Stimulated activated naive B cell treated with anti-CD40 and anti-IgM and Interleukin-4, amounts not matched to agents 10 μg/mL and 1 μg/mL and 100 μg/mL, for 72 hours (primary cell): Measurements from ENCODE around the gene ERMARD.

ENCODE experiments used
- ATAC-seq, 2 donors: fragments of 150-1000 bp; cut with Tn5 transposase; replicated peaks; 2 replicates each; pipeline ENCODE4 v1.10.0; 2021; ENCODE audit warnings: moderate library complexity in 1 of 2
- DNase-seq: peaks from one replicate; pipeline ENCODE4 v3.0.0; 2021
- H3K27ac Mint-ChIP-seq: one replicate; pipeline ENCODE4 v1.8.0; 2022; ENCODE audit warnings: mild to moderate bottlenecking, mixed read lengths
- H3K27me3 Mint-ChIP-seq, 2 donors: one replicate each; pipeline ENCODE4 v1.8.0; 2022; ENCODE audit warnings: mixed read lengths in 2 of 2
- H3K36me3 Mint-ChIP-seq, 2 donors: one replicate each; pipeline ENCODE4 v1.8.0; 2022; ENCODE audit warnings: mixed read lengths in 2 of 2, mild to moderate bottlenecking in 1 of 2
- H3K4me1 Mint-ChIP-seq, 2 donors: one replicate each; pipeline ENCODE4 v1.8.0; 2022; ENCODE audit warnings: mixed read lengths in 2 of 2, mild to moderate bottlenecking in 1 of 2
- H3K4me3 Mint-ChIP-seq, 2 donors: one replicate each; pipeline ENCODE4 v1.8.0; 2022; ENCODE audit warnings: mild to moderate bottlenecking in 2 of 2, mixed read lengths in 2 of 2, moderate library complexity in 1 of 2
- H3K9me3 Mint-ChIP-seq, 2 donors: one replicate each; pipeline ENCODE4 v1.8.0; 2022; ENCODE audit warnings: mixed read lengths in 2 of 2, mild to moderate bottlenecking in 1 of 2

ERMARD gene

DNA sequence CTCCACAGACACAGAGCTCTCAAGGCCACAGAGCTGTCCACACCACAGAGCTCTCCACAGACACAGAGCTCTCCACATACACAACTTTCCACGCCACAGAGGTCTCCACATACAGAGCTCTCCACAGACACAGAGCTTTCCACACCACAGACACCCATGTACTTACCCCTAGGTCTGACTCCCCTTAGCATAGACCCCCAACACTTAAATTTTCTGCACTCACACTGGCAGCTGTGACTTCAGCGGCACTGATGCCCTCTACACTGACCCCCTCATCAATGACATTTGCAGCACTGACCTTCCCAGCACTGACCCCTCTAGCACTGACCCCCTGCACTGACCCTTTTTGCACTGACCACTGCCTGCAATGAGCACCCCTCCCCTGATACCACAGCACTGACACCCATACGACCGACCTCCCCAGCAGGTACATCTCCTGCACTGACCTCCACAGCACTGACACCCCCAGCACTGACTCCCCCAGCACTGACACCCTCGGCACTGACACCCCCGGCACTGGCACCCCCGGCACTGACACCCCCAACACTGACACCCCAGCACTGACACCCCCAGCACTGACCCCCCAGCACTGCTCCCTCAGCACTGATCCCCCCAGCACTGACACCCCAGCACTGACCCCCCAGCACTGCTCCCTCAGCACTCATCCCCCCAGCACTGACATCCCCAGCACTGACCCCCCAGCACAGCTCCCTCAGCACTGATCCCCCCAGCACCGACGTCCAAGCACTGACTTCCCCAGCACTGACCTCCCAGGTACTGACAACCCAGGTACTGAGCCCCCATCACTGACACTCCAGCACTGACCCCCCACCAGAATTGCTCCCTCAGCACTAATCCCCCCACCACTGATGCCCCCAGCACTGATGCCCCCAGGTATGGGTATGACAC lies 56.5 kb downstream of the ERMARD start:
- ATAC-seq = no peak
- Mint-ChIP-seq H3K36me3 (no peaks in the 10 kb centered on the region), H3K27me3 (peaks cover 52 to 53% of the 10 kb centered on the region in 2 donors), H3K9me3 (no peaks in the 10 kb centered on the region), H3K4me3 (no peak overlapping the region), H3K27ac (no peak overlapping the region), H3K4me1 (peaks cover 0 to 13% of the 10 kb centered on the region in 2 donors)
- no peak for DNase-seq

- no peak overlapping the region for H3K27ac Mint-ChIP-seq
- H3K9me3 Mint-ChIP-seq = no peaks in the 10 kb centered on the region
- DNase-seq = no peak
- ATAC-seq = no peak
- H3K4me3 Mint-ChIP-seq = no peak overlapping the region
- no peaks in the 10 kb centered on the region for H3K36me3 Mint-ChIP-seq
- peaks cover 51 to 52% of the 10 kb centered on the region in 2 donors for H3K27me3 Mint-ChIP-seq
- H3K4me1 Mint-ChIP-seq = peaks cover 0 to 10% of the 10 kb centered on the region in 2 donors
Observed at GRCh38 chr6:169808608-169808967, 57.2 kb downstream of the ERMARD start.

DNA sequence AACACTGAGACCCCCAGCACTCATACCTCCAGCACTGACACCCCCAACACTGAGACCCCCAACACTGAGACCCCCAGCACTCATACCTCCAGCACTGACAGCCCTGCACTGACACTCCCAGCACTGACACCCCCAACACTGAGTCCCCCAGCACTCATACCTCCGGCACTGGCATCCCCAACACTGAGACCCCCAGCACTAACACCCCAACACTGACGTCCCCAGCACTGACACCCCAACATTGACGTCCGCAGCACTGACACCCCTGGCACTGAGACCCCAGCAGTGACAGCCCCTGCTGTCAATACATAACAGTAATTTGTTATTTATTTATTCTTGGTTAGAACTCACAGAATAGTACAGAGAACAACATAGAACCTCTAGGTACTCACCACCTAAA lies 58.0 kb downstream of the ERMARD start:
- ATAC-seq = no peak
- no peaks in the 10 kb centered on the region for H3K36me3 Mint-ChIP-seq
- H3K4me1 Mint-ChIP-seq = peaks cover 0 to 9% of the 10 kb centered on the region in 2 donors
- no peaks in the 10 kb centered on the region for H3K9me3 Mint-ChIP-seq
- no peak for DNase-seq
- H3K27me3 Mint-ChIP-seq = peaks cover 43 to 44% of the 10 kb centered on the region in 2 donors
- H3K27ac Mint-ChIP-seq = no peak overlapping the region
- H3K4me3 Mint-ChIP-seq = no peak overlapping the region

GRCh38 chr6:169810066-169810989 lies 58.9 kb downstream of the ERMARD start:
- no peak overlapping the region for H3K27ac Mint-ChIP-seq
- H3K36me3 Mint-ChIP-seq = no peaks in the 10 kb centered on the region
- ATAC-seq (peak; percentile 26 to 54), DNase-seq (no peak)
- H3K9me3 Mint-ChIP-seq = no peaks in the 10 kb centered on the region
- peaks cover 34 to 35% of the 10 kb centered on the region in 2 donors for H3K27me3 Mint-ChIP-seq
- no peak overlapping the region for H3K4me3 Mint-ChIP-seq
- peaks cover 0 to 7% of the 10 kb centered on the region in 2 donors for H3K4me1 Mint-ChIP-seq

GRCh38 chr6:169811072-169811471 lies 59.6 kb downstream of the ERMARD start:
- H3K36me3 Mint-ChIP-seq = no peaks in the 10 kb centered on the region
- peaks cover 28% of the 10 kb centered on the region in 2 donors for H3K27me3 Mint-ChIP-seq
- peaks cover 0 to 2% of the 10 kb centered on the region in 2 donors for H3K4me1 Mint-ChIP-seq
- no peak overlapping the region for H3K27ac Mint-ChIP-seq
- DNase-seq = no peak
- H3K9me3 Mint-ChIP-seq = peaks cover 4 to 7% of the 10 kb centered on the region in 2 donors
- no peak for ATAC-seq
- no peak overlapping the region for H3K4me3 Mint-ChIP-seq

DNA sequence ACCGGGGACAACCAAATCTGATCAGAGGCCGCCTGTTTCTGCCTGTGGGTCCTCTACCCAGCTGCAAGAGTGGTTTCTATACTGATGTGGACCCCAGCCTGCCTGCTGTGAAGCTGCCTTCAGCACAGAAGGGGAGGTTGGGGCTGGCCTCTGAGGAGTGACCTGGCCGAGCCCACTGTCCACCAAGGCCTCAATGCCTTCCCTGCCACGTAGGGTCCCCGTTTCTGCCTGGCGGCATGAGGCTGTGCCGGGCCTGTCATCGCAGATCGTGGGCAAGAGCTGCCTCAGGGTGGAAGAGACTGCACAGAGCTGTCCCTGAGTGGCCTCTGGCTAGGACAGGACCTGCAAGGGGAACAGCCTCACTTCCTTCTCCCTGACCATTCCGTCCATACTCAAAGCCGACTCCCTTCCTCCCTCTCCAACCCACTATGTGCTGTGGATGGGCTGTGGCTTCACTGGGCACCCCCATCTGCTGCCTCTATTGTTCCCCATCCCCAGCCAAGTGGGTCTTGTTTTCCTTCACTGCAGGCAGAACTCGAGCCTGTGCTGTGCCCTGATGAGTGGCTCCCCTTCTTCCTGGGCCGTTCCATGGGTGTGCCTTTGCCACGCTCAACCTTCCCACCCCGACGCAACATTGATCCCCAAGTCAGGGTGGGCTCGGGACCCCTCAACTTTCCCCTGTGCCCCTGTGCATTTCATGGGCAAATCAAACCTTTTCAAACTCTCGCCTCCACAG lies 60.3 kb downstream of the ERMARD start:
- no peaks in the 10 kb centered on the region for H3K36me3 Mint-ChIP-seq
- peaks cover 7 to 10% of the 10 kb centered on the region in 2 donors for H3K9me3 Mint-ChIP-seq
- DNase-seq (no peak), ATAC-seq (no peak)
- H3K27me3 Mint-ChIP-seq = peaks cover 24 to 27% of the 10 kb centered on the region in 2 donors
- H3K4me1 Mint-ChIP-seq = peaks cover 0 to 2% of the 10 kb centered on the region in 2 donors
- no peak overlapping the region for H3K27ac Mint-ChIP-seq
- no peak overlapping the region for H3K4me3 Mint-ChIP-seq

DNA sequence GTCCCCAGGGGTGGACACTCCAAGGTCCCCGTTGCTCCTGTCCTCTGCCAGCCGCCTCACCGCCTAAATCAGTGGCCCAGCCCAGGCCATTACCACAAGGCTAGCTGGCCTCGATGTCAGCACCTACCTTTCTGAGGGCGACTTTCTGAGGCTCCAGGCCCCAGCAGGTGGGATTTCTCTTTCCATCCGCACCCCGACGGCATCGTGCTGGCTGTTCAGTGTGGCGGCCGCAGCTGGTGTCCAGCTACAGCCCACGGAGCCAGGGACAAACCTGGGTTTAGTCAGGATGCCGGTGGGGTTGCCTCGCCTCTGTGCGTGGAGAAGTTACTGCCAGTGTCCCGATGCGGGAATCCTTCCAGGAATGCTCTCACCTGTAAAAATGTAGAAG lies 60.8 kb downstream of the ERMARD start:
- peaks cover 10% of the 10 kb centered on the region in 2 donors for H3K9me3 Mint-ChIP-seq
- no peak overlapping the region for H3K27ac Mint-ChIP-seq
- peaks cover 0 to 2% of the 10 kb centered on the region in 2 donors for H3K4me1 Mint-ChIP-seq
- no peak for ATAC-seq
- H3K36me3 Mint-ChIP-seq = no peaks in the 10 kb centered on the region
- H3K4me3 Mint-ChIP-seq = no peak overlapping the region
- DNase-seq = no peak
- H3K27me3 Mint-ChIP-seq = peaks cover 20 to 24% of the 10 kb centered on the region in 2 donors

DNA sequence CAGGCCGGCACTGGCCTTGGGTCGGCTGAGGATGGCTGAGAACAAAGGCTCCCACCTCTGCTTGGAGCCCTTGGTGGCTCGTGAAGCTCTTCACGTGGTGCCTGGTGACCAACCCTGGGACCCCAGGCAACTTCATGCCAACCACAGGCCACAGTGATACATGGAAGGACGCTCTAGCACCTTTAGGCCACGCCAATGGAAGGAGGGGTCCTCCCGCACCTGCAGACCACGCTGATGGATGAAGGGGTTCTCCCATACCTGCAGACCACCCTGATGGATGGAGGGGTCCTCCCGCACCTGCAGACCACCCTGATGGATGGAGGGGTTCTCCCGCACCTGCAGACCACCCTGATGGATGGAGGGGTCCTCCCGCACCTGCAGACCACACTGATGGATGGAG lies 62.5 kb downstream of the ERMARD start:
- Mint-ChIP-seq H3K4me1 (peaks cover 0 to 2% of the 10 kb centered on the region in 2 donors), H3K27me3 (peaks cover 18 to 21% of the 10 kb centered on the region in 2 donors), H3K9me3 (peaks cover 10% of the 10 kb centered on the region in 2 donors), H3K36me3 (no peaks in the 10 kb centered on the region), H3K4me3 (no peak overlapping the region), H3K27ac (no peak overlapping the region)
- ATAC-seq = no peak
- no peak for DNase-seq

GRCh38 chr6:169816054-169816453 lies 64.6 kb downstream of the ERMARD start:
- H3K4me1 Mint-ChIP-seq = no peaks in the 10 kb centered on the region
- no peak overlapping the region for H3K27ac Mint-ChIP-seq
- ATAC-seq (no peak), DNase-seq (no peak)
- H3K36me3 Mint-ChIP-seq = no peaks in the 10 kb centered on the region
- H3K4me3 Mint-ChIP-seq = no peak overlapping the region
- peaks cover 10% of the 10 kb centered on the region in 2 donors for H3K9me3 Mint-ChIP-seq
- peaks cover 24 to 26% of the 10 kb centered on the region in 2 donors for H3K27me3 Mint-ChIP-seq

DNA sequence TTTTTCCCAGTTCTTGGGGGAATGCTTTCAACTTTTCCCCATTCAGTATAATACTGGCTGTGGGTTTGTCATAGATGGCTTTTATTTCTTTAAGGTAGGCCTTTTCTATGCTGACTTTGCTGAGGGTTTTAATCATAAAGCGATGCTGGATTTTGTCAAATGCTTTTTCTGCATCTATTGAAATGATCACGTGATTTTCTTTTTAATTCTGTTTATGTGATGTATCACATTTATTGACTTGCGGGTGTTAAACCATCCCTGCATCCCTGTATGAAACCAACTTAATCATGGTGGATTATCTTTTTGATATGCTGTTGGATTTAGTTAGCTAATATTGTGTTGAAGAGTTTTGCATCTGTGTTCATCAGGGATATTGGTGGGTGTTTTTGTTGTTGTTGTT lies 65.6 kb downstream of the ERMARD start:
- H3K27me3 Mint-ChIP-seq = peaks cover 23 to 33% of the 10 kb centered on the region in 2 donors
- ATAC-seq (no peak), DNase-seq (no peak)
- H3K9me3 Mint-ChIP-seq = peaks cover 10% of the 10 kb centered on the region in 2 donors
- H3K36me3 Mint-ChIP-seq = no peaks in the 10 kb centered on the region
- H3K4me3 Mint-ChIP-seq = no peak overlapping the region
- no peak overlapping the region for H3K27ac Mint-ChIP-seq
- H3K4me1 Mint-ChIP-seq = no peaks in the 10 kb centered on the region

- peaks cover 43 to 58% of the 10 kb centered on the region in 2 donors for H3K27me3 Mint-ChIP-seq
- peaks cover 10% of the 10 kb centered on the region in 2 donors for H3K9me3 Mint-ChIP-seq
- H3K27ac Mint-ChIP-seq = no peak overlapping the region
- no peaks in the 10 kb centered on the region for H3K36me3 Mint-ChIP-seq
- no peak overlapping the region for H3K4me3 Mint-ChIP-seq
- ATAC-seq (no peak), DNase-seq (no peak)
- no peaks in the 10 kb centered on the region for H3K4me1 Mint-ChIP-seq
Observed at GRCh38 chr6:169820358-169820757, 68.9 kb downstream of the ERMARD start.

DNA sequence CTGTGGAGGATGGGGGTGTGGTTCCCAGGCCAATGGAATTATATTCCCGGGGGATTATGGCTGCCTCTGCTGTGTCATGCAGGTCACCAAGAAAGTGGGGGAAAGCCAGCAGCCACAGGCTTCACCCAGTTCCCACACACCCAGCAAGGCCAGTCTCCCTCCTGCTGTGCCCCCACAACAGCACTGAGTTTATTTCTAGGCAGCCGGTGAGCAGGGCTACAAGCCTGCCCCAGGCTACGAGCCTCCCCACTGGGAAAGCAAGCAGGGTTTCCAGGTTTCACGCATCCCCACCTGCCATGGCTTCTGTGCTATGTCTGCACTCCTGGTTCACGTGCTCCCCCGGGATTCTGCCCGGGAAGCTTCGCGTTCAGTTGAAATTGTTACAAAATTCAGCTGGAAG lies 72.6 kb downstream of the ERMARD start:
- H3K27ac Mint-ChIP-seq = no peak overlapping the region
- peaks cover 51 to 81% of the 10 kb centered on the region in 2 donors for H3K27me3 Mint-ChIP-seq
- no peak for ATAC-seq
- DNase-seq = no peak
- peaks cover 2 to 3% of the 10 kb centered on the region in 2 donors for H3K36me3 Mint-ChIP-seq
- no peaks in the 10 kb centered on the region for H3K4me1 Mint-ChIP-seq
- H3K9me3 Mint-ChIP-seq = peaks cover 0 to 6% of the 10 kb centered on the region in 2 donors
- no peak overlapping the region for H3K4me3 Mint-ChIP-seq

DNA sequence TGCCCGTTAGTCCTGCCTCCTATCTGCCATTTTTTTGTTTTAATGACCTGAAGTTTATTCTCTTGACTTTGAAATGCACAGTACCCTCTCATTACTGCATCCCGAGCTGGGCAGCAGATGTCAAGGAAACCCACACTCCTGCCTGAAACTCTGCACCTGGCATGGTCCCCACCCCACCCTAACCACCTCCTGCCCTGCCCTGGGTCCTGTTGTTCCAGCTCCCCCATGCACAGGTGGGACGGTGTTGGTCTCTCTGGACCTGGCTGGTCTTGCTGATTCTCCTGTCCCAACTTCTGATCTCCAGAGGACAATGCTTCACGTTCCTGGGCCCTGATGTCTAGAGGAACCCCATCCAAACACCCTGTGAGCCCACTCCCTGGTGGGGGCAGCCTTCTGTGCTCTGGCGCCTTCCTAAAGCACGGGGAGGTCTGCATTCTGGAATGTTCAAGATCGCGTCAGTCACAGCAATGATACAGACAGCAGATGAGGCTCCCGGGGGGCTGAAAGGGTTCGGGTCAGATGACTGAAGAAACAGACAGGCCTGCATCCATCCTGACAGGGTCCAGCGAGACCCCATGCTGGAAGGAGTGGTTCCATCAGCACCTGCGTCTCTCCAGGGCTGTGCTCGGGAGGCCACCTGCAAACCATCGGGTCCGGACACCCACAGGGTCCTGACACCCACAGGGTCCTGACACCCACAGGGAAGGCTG lies 73.6 kb downstream of the ERMARD start:
- Mint-ChIP-seq H3K4me1 (no peaks in the 10 kb centered on the region), H3K36me3 (peaks cover 2 to 3% of the 10 kb centered on the region in 2 donors), H3K27me3 (peaks cover 51 to 80% of the 10 kb centered on the region in 2 donors), H3K9me3 (peaks cover 0 to 6% of the 10 kb centered on the region in 2 donors), H3K4me3 (no peak overlapping the region), H3K27ac (no peak overlapping the region)
- DNase-seq (no peak), ATAC-seq (no peak)
